ENCODE measurements around the gene HEXB.
"Not testable (repeated sequence)": the region's sequence is repeated elsewhere in the genome, so short reads cannot be mapped to it uniquely, and the experiment has no call there.

Gene HEXB

DNA sequence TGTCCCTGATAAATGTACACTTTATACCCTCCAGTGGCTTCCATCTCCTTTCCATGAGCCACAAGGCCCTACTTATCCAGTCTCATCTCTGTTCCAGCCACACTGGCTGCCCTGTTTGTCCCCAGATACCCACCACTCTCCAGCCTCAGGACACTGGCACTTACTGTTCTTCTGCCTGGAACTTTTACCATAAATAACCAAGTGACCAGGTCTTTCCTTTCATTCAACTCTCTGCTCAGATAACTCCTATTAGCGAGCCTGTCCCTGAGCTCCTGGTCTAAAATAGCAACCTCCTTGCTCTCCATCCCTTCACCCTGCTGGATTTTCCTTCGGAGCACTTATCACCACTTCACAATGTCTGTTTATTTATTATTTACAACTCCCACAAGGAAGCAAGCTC, 27.9 kb upstream of the HEXB start:
- in situ Hi-C loops (cut with HindIII; ENCODE audit: low sequenced_read_pairs): loop anchor here (5.0 kb wide), 2 partner anchors 685 to 755 kb away; no protein-coding TSS in a partner anchor

DNA sequence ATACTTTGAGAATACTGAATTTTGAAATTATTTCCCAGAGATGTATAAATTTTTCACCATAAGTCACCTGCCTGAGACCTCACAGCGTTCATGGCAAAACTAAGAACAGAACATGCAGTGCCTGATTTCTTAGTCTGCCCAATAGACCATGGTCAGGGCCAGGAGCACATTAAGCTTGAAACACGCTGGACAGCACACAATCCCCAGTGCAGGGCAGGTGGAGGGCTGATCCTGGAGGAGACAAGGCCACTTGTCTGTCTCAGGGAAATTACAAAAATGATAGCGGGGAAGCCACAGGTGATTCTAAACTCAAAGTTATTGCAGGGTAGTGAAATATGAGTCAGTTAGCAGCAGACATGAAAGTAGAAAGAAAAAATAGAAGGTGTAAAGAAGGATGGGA, 25.9 kb upstream of the HEXB start:
- in situ Hi-C loops (cut with HindIII; ENCODE audit: low sequenced_read_pairs): loop anchor here (5.0 kb wide), 2 partner anchors 687 to 757 kb away; no protein-coding TSS in a partner anchor

DNA sequence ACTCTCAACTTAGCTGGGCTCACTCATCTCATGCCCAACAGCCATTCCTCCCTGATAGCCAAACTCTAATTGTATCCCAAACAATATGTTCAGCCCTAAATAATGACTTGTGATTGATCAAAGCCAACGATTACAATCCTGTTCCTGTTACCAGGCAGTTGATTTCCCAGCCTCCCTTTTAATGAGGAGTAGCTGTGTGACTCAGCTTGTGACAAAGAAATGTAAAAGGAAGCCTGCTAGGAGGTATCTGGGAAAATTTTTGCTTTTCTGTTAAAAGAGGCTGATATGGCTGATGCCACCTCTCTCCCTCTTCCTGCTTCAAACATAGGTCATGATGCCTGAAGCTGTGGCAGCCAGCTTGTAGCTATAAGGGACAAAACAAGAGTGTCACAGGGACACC, 24.9 kb upstream of the HEXB start:
- in situ Hi-C loops (cut with HindIII; ENCODE audit: low sequenced_read_pairs): no loop called here

DNA sequence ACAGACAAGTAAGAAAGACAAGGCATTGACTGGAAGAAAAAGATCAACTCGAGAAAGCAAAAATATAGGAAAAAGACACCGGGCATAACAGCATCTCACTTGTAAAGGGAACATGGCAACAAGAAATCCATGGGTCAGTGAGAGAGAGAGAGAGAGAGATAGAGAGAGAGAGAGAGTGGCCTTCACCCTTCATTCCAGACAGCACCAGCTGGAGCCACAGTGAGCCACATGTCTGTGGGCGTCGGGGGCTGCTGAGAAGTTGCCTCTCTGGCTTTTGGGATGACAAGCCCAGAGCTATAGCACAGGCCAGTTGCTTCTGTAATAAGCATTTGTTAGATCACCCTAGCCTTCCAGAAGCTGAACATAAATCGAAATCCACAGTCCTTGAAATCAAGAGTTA, 24.2 kb upstream of the HEXB start:
- in situ Hi-C loops (cut with HindIII; ENCODE audit: low sequenced_read_pairs): no loop called here

DNA sequence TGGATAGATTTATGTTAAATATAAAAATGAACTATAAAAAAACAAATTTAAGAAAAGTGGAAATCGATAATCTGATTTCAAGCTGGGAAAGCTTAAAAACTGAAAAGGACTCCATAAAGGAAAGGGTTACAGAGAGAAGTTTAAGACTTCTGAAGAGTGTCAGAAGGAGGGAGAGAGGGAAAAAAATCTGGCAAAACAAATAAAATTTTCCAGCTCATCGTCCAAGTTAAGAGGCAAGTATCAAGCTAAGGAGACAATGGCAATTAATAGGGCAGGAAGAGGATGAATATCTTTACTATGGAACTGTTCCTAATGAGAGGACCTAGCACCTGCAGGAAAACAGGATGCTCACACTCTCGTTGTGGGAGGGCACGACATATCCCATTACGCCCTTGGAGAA, 20.5 kb upstream of the HEXB start:
- in situ Hi-C loops (cut with HindIII; ENCODE audit: low sequenced_read_pairs): no loop called here

DNA sequence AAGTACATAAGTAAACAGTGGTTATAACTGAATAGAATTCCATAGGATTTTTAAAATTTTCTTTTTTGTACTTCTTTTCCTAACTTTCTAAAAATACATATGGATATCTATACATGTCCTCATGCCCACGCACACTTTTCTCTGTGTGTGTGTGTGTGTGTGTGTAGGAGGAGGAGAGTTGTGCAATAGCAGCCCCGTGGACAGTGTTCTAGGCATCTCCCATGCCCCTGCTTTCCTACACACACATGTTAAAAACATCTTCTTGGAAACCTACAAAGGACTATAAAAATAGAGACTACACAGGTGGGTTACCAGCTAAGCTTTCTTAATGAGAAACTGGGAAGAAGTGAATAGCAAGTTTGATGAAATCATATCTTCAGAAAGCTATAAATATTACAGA, 19.8 kb upstream of the HEXB start:
- in situ Hi-C loops (cut with HindIII; ENCODE audit: low sequenced_read_pairs): no loop called here

- in situ Hi-C loops (cut with HindIII; ENCODE audit: low sequenced_read_pairs): no loop called here
These were observed 19.2 kb upstream of the HEXB start for GRCh38 chr5:74665816-74666215.

- in situ Hi-C loops (cut with HindIII; ENCODE audit: low sequenced_read_pairs): no loop called here
These were observed 17.6 kb upstream of the HEXB start for GRCh38 chr5:74667396-74667795.

GRCh38 chr5:74669821-74670220, 15.2 kb upstream of the HEXB start:
- in situ Hi-C loops (cut with HindIII; ENCODE audit: low sequenced_read_pairs): no loop called here

GRCh38 chr5:74670396-74671038, 14.5 kb upstream of the HEXB start:
- in situ Hi-C loops (cut with HindIII; ENCODE audit: low sequenced_read_pairs): no loop called here

DNA sequence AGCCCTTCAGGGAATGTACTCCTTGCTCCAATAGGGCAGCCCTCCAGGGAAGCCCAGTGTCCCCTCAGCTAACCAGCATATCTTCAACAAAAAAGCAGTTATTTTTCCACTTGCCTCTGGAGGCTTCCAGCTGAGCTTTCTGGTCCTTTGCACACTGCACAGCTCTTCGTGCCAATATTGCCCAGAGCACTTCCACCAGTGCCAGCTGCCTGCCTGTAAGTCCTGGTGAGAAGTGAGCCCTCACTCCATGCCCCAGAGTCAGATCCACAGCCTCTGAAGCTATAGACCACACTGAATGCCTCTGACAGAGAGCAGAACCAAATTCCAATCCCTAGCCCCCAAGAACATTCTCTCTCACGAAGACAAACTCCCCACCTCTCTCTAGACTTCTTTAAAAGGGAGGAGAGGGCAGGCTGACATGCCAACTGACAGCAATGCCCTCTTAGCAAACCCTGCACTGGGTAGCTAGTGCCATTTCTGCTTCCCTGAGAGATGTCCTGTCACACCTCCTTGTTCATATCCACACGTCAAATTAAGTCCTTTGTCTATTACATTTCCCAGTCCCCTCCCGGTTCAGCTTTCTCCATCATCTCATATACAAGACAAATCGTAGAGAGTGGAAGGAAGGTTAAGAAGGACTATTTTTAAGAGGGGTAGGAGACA, 12.7 kb upstream of the HEXB start:
- in situ Hi-C loops (cut with HindIII; ENCODE audit: low sequenced_read_pairs): no loop called here

DNA sequence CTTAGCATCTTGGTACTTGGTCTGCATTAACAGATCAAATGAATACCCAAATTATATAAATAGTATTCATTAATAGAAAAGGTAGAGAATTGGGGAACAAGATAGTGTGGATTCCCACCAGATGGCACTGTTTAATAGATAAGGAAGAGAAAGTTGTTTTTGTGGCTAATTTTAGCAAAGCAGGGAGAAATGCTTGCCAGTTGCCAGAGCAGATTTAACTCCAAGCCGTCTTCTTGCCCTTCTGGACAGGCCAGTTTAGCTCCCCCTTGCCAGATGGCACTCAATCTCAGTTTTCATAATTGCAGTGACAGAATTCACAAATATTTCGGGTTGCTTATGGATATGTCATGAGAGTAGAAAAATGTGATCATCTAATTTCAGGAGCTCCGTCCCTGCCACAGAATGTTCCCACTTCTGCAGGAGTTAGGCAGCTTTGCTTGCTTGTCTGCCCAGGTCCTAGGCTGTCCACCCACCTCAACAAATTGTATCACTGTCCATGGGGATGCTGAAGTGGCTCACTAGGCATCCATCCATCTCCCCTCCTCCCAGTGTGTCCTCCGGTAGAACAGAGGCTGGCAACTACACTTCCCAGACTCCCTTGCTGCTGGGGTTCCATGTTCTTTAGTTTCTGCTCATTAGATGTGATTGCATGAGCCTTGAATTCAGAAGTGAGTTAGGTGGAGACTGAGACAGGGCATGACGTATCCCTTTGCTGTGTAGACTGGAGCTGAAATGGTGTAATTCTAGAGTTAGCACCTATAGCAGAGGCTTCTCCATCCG, 11.8 kb upstream of the HEXB start:
- in situ Hi-C loops (cut with HindIII; ENCODE audit: low sequenced_read_pairs): no loop called here

- in situ Hi-C loops (cut with HindIII; ENCODE audit: low sequenced_read_pairs): not testable (repeated sequence)
These were observed 8.6 kb upstream of the HEXB start for GRCh38 chr5:74676466-74676865.

DNA sequence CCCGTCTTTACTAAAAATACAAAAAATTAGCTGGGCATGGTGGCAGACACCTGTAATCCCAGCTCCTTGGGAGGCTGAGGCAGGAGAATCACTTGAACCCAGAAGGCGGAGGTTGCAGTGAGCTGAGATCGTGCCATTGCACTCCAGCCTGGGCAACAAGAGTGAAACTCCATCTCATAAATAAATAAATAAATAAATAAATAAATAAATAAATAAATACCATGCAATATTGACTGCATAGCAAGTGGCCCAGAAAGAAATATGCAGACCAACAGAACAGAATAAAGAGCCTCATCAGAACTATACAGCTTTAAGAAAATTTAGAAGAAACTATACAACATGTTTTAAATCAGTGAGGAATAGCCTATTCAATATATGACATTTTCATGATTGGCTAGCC, 6.9 kb upstream of the HEXB start:
- in situ Hi-C loops (cut with HindIII; ENCODE audit: low sequenced_read_pairs): not testable (repeated sequence)

- in situ Hi-C loops (cut with HindIII; ENCODE audit: low sequenced_read_pairs): not testable (repeated sequence)
These were observed 5.7 kb upstream of the HEXB start for GRCh38 chr5:74679300-74679699.

- in situ Hi-C loops (cut with HindIII; ENCODE audit: low sequenced_read_pairs): loop anchor here (5.0 kb wide), 1 partner anchor 42 kb away; no protein-coding TSS in a partner anchor
These were observed 5.1 kb upstream of the HEXB start for GRCh38 chr5:74679966-74680365.

DNA sequence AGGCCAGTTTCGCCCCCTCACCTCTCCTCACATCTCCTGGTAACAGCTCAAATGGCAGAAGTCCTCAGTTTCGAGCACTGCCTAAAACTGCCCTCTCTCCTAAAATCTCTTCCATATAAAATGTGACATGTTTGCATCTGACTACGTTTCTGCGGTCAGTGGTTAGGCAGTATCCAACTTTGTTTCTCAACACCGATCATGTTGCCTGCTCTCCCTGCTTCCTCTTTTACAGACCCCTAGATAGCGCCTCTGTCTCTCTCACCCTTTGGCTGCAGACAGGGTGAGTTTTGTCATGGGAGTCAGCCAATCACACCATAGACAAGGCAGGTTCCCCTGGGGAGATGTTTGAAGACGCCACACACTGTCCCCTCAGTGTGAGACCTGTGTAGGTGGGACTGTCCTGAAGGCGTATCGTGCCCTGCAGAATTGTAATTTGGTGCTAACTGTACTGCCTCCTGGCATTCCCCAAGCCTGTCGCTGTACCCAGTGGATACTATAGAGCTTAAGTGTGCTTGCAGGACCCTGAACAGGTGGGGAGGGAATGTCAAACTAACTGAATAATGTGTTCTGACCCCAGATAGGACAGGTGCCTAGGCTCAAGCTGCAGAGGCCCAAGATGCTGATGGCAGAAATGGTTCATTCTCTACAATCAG, 1.1 kb downstream of the HEXB start:
- in situ Hi-C loops (cut with HindIII; ENCODE audit: low sequenced_read_pairs): no loop called here

DNA sequence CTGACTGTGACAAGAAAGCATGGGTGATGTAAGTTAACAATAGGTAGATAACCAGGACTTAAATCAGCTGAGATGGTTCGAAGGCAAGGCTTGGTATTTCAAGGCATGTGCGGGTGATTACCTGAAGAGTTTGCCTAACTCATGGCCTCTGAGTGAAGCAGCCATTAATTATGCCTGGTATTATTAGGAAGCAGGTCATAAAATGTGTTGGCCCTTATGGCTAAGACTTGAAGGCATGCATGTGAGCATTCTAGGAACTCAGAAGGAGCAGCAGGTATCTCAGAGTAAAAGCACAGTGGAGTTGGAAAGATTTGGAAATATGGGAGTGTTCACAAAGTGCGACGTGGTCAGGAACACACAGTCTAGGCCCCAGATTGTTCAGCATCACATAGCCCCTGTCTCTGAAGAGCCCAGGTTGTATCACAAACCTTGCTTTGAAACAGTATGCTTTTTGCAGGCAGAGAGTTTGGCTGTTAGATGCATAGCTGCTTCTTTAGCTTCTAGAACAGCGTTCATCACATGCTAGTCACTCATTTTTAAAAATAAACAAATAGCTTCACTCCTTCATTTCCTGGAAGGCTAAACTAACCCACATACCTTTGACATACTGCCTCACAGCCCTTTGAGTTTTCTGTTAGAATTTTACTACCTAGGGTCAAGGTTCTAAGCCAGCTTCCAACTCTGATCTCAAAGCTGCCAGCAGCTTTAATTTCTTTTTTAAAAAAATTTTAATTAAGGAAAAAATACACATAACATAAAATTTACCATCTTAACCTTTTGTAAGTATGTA, 2.1 kb downstream of the HEXB start:
- in situ Hi-C loops (cut with HindIII; ENCODE audit: low sequenced_read_pairs): no loop called here

- in situ Hi-C loops (cut with HindIII; ENCODE audit: low sequenced_read_pairs): no loop called here
These were observed 8.2 kb downstream of the HEXB start for GRCh38 chr5:74693191-74693590.

- in situ Hi-C loops (cut with HindIII; ENCODE audit: low sequenced_read_pairs): no loop called here
These were observed 32.6 kb downstream of the HEXB start for GRCh38 chr5:74717596-74717995.

GRCh38 chr5:74722271-74722670, 37.2 kb downstream of the HEXB start:
- in situ Hi-C loops (cut with HindIII; ENCODE audit: low sequenced_read_pairs): loop anchor here (5.0 kb wide), 2 partner anchors 40 kb away; no protein-coding TSS in a partner anchor

Measured in endothelial cell of hepatic sinusoid (primary cell).